Tibial nerve (tissue), 4 donors: ENCODE measurements around the gene SHPK. TPM values are rescaled to one million over a fixed set of nuclear protein-coding genes. Genes with fewer than 3 reads are reported as not detected.
A peak's percentile ranks its signal among the peaks of the same experiment; 100 is the strongest.

Experiments used
- DNase-seq, 2 donors: peaks; one replicate each; pipeline ENCODE4 v3.0.0-alpha.2; 2019; ENCODE audit warnings: low spot score in 2 of 2
- H3K27ac ChIP-seq, 4 donors: fragments of 200-600 bp; sonication (generic) in 3 of 4; one replicate each; pipeline ENCODE4 v1.5.1; 2017 to 2019; ENCODE audit warnings: mild to moderate bottlenecking in 1 of 4
- H3K27me3 ChIP-seq, 2 donors: fragments of 200-600 bp; sonication (generic) in 1 of 2; one replicate each; pipeline versions ENCODE4 v1.5.1 to v1.6.0; 2017 to 2019
- H3K36me3 ChIP-seq, 3 donors: fragments of 200-600 bp; sonication (generic); one replicate each; pipeline ENCODE4 v1.5.1; 2018 to 2019
- H3K4me1 ChIP-seq, 4 donors: fragments of 200-600 bp; sonication (generic) in 3 of 4; one replicate each; pipeline ENCODE4 v1.5.1; 2017 to 2019
- H3K4me3 ChIP-seq, 4 donors: fragments of 200-600 bp; sonication (generic) in 3 of 4; one replicate each; pipeline ENCODE4 v1.5.1; 2017 to 2019; ENCODE audit warnings: mild to moderate bottlenecking in 1 of 4, moderate library complexity in 1 of 4
- H3K9me3 ChIP-seq, 4 donors: fragments of 200-600 bp; sonication (generic) in 3 of 4; one replicate each; pipeline ENCODE4 v1.5.1; 2017 to 2019
- CTCF ChIP-seq, 5 experiments: fragments of 200-600 bp in 3 of 5; fragments of 450-650 bp in 2 of 5; sonication (generic) in 3 of 5; IDR thresholded peaks; one replicate each; pipeline ENCODE4 v1.5.1; 2016 to 2019; ENCODE audit warnings: antibody characterized with exemption in 5 of 5, mild to moderate bottlenecking in 3 of 5, moderate library complexity in 2 of 5
- EP300 ChIP-seq, 2 donors: sonication (generic); formaldehyde crosslinking; IDR thresholded peaks; one replicate each; pipeline ENCODE4 v1.6.1; 2017; ENCODE audit warnings: antibody characterized with exemption in 2 of 2, mild to moderate bottlenecking in 1 of 2
- POLR2A ChIP-seq, 2 donors: fragments of 450-650 bp; IDR thresholded peaks; one replicate each; pipeline ENCODE4 v1.6.1; 2017; ENCODE audit warnings: antibody characterized with exemption in 2 of 2, mild to moderate bottlenecking in 2 of 2, moderate library complexity in 2 of 2
- WGBS, 2 donors: methylation state at CpG; one replicate each; pipeline ENCODE4 v1.1.5; 2018; 5-methylcytosine and 5-hydroxymethylcytosine counted together
- total RNA-seq, 4 donors: library from RNA; depleted of rRNA; stranded (reverse); fragments of >200 nt; gene quantifications; one replicate each; pipeline ENCODE4 v1.1.0, GENCODE V29; 2016

Gene SHPK
- total RNA-seq, 4 donors from 2014 or later = 17.5 to 29.6 (median 22.5) TPM

- Histone ChIP-seq H3K36me3 (peaks cover 0 to 27% (median 0%) of the 10 kb centered on the region in 3 donors), H3K27me3 (no peaks in the 10 kb centered on the region), H3K9me3 (no peaks in the 10 kb centered on the region), H3K4me1 (peaks cover 4 to 63% (median 26%) of the 10 kb centered on the region in 4 donors), H3K4me3 (no peak overlapping the region), H3K27ac (peak overlapping the region; percentile 1 to 99 (median 76))
- TF ChIP-seq POLR2A (IDR thresholded peaks at IDR 0.05) = no peak
- no peak for TF ChIP-seq EP300 (IDR thresholded peaks at IDR 0.05)
- TF ChIP-seq CTCF (IDR thresholded peaks at IDR 0.05) = no peak
- 83 to 87% methylated on average over 16 of the region's 16 CpGs for WGBS, 2 donors
- no peak for DNase-seq
These were observed 20.9 kb upstream of the SHPK start for GRCh38 chr17:3656755-3657587.

DNA sequence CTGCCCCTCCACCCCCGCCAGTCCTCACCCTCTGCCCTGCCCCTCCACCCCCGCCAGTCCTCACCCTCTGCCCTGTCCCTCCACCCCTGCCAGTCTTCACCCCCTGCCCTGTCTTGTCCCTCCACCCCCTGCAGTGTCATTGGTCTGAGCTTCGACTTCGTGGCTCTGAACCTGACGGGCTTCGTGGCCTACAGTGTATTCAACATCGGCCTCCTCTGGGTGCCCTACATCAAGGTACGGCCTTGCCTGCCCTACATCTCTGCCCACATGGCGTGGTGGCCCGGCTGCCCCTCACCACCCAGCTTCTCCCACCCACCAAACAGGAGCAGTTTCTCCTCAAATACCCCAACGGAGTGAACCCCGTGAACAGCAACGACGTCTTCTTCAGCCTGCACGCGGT is 20.3 kb upstream of the SHPK start:
- Histone ChIP-seq H3K27me3 (no peaks in the 10 kb centered on the region), H3K9me3 (no peaks in the 10 kb centered on the region), H3K27ac (peak overlapping the region in 3 of 4 donors; percentile 54 to 99 (median 97)), H3K36me3 (peaks cover 0 to 24% (median 0%) of the 10 kb centered on the region in 3 donors), H3K4me1 (peaks cover 4 to 57% (median 26%) of the 10 kb centered on the region in 4 donors), H3K4me3 (no peak overlapping the region)
- no peak for DNase-seq
- 82 to 84% methylated on average over 13 to 15 of the region's 16 CpGs for WGBS, 2 donors
- TF ChIP-seq EP300 (IDR thresholded peaks at IDR 0.05) = no peak

- 61 to 74% methylated on average over 8 to 11 of the region's 11 CpGs for WGBS, 2 donors
- Histone ChIP-seq H3K4me3 (no peak overlapping the region), H3K4me1 (peaks cover 4 to 51% (median 26%) of the 10 kb centered on the region in 4 donors), H3K27ac (peak overlapping the region in 2 of 4 donors; percentile 68 to 99), H3K36me3 (peaks cover 0 to 28% (median 0%) of the 10 kb centered on the region in 3 donors), H3K27me3 (no peaks in the 10 kb centered on the region), H3K9me3 (no peaks in the 10 kb centered on the region)
- TF ChIP-seq EP300 (IDR thresholded peaks at IDR 0.05) = no peak
- TF ChIP-seq CTCF (IDR thresholded peaks at IDR 0.05) = no peak
- TF ChIP-seq POLR2A (IDR thresholded peaks at IDR 0.05) = no peak
- no peak for DNase-seq
These were observed 19.7 kb upstream of the SHPK start for GRCh38 chr17:3655766-3656165.

DNA sequence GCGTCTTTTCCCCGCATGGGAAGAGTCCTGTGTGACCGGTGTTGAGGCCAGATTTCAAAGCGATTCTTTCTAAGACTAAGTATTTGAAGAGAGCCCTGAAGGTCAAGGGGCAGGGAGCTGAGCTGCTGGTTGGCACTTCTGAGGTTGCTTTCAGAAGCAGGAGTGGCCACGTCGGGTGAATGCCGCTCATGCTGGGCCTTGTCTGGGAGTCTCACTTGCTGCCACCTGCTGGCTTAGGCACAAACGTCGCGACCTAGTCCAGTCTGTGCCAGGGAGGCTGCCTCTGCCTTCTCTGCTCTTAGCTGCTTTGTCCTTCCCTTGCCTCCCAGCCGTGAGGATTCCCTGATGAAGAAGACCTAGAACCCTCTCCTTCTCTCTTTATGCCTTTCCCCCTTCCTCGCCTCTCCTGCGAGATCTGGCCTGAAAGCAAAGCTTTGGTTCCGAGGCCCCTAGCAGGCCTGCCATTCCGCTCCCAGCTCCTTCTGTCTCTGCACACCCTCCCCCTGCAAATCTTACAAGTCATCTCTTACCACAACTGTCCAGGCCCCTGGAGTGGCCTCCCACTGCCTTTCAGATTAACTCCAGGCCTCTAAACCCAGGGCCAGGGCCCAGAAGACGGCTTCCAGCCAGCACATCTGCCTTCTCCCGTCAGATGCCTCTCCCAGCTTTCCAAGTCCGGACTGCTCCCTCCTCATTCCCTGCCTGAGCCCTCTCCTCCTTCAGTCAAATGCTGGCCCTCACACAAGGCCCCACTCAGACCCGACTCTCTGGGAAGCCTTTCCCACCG is 11.9 kb upstream of the SHPK start:
- no peak overlapping the region for H3K4me3 ChIP-seq
- no peaks in the 10 kb centered on the region for H3K27me3 ChIP-seq
- 55 to 57% methylated on average over 20 of the region's 20 CpGs for WGBS, 2 donors
- DNase-seq = peak in 1 of 2 donors; percentile 33
- peaks cover 0 to 79% (median 4%) of the 10 kb centered on the region in 3 donors for H3K36me3 ChIP-seq
- peaks cover 0 to 12% (median 0%) of the 10 kb centered on the region in 4 donors for H3K4me1 ChIP-seq
- peak in 1 of 2 donors; percentile 11 for TF ChIP-seq EP300 (IDR thresholded peaks at IDR 0.05)
- peak; percentile 12 to 49 (median 39) for TF ChIP-seq CTCF (IDR thresholded peaks at IDR 0.05)
- no peak for TF ChIP-seq POLR2A (IDR thresholded peaks at IDR 0.05)
- no peaks in the 10 kb centered on the region for H3K9me3 ChIP-seq
- peak overlapping the region in 2 of 4 donors; percentile 53 to 71 for H3K27ac ChIP-seq

- H3K27me3 ChIP-seq = no peaks in the 10 kb centered on the region
- WGBS, 2 donors = 49 to 76% methylated on average over 9 to 12 of the region's 12 CpGs
- peak overlapping the region in 2 of 4 donors; percentile 53 to 71 for H3K27ac ChIP-seq
- H3K4me3 ChIP-seq = no peak overlapping the region
- peaks cover 0 to 86% (median 4%) of the 10 kb centered on the region in 3 donors for H3K36me3 ChIP-seq
- H3K4me1 ChIP-seq = peaks cover 0 to 12% (median 0%) of the 10 kb centered on the region in 4 donors
- DNase-seq = no peak
- no peak for TF ChIP-seq CTCF (IDR thresholded peaks at IDR 0.05)
- no peaks in the 10 kb centered on the region for H3K9me3 ChIP-seq
These were observed 11.2 kb upstream of the SHPK start for GRCh38 chr17:3647251-3647650.
